Iris pigment epithelial cell (primary cell): Measurements from ENCODE around the gene UVSSA.
"Not testable (repeated sequence)": the region's sequence is repeated elsewhere in the genome, so short reads cannot be mapped to it uniquely, and the experiment has no call there.

ENCODE experiments used
- DNase-seq: peaks from one replicate; pipeline ENCODE4 v3.0.0-alpha.2; 2011; ENCODE audit warnings: low read depth

The UVSSA gene

DNA sequence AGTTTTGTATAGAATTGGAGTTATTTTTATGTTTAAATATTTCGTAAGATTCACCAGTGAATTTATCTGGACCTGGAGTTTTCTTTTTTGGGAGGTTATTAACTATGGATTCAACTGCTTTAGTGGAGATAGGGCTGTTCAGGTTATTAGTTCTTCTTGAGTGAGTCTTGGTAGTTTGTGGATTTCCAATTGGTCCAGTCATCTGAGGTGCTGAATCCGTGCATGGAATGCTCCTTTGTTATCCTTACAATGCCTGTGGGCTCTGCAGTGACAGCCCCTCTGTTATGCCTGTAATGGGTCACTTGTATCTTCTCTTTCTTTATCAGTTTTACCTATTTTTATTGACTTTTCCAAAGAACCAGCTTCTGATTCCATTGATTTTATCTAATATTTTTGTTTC is 74.6 kb downstream of the UVSSA start:
- DNase-seq = no peak

DNA sequence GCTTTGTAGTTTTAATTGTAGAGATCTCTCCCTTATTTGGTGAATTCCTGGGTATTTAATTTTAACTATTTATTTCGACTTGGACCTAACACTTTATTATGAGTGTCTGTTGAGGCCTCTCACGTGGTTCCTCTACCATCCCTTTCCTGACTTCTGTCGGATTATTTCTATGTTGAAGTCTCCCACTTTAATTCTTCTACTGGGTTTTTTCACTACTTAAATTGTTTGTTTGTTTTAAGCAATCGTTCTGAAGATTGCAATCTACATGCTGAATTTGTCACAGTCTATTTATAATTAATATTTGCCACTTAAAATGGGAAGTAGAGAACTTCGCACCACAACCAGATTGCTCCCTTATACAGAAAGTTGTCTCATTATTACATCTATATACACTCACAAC is 80.0 kb downstream of the UVSSA start:
- no peak for DNase-seq

DNA sequence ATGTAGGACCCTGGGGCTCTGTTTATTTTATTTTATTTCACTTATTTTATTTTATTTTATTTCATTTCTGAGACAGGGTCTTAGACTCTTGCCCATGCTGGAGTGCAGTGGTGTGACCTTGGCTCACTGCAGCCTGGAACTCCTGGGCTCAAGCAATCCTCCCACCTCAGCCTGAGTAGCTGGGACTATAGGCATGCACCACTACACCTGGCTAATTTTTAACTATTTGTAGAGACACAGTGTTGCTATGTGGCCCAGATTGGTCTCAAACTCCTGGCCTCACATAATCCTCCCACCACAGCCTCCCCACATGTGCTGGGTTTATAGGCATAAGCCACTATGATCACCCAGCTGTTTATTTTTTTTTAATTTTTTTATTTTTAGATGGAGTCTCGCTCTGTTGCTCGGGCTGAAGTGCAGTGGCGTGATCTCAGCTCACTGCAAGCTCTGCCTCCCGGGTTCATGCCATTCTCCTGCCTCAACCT is 96.7 kb downstream of the UVSSA start:
- DNase-seq = not testable (repeated sequence)
